Hepatocyte (in vitro differentiated cells): ENCODE measurements around the gene NME4. TPM values are rescaled to one million over a fixed set of nuclear protein-coding genes. Genes with fewer than 3 reads are reported as not detected.

ENCODE experiments used
- DNase-seq: peaks from one replicate; pipeline ENCODE4 v3.0.0-alpha.2; 2016; ENCODE audit warnings: low spot score
- H2AFZ ChIP-seq: fragments of 200-600 bp; sonication (generic); 2 replicates; pipeline ENCODE4 v1.6.0; 2016; ENCODE audit warnings: antibody characterized with exemption, mild to moderate bottlenecking
- H3K27ac ChIP-seq: fragments of 200-600 bp; sonication (generic); 2 replicates; pipeline ENCODE4 v1.5.1; 2016; ENCODE audit warnings: mild to moderate bottlenecking
- H3K27me3 ChIP-seq: fragments of 200-600 bp; sonication (generic); 2 replicates; pipeline ENCODE4 v1.6.1; 2016
- H3K36me3 ChIP-seq: fragments of 200-600 bp; sonication (generic); replicated peaks from 2 replicates; pipeline ENCODE4 v1.5.1; 2016; ENCODE audit warnings: low read depth; ENCODE audit not compliant: insufficient read depth
- H3K4me1 ChIP-seq: fragments of 200-600 bp; sonication (generic); 2 replicates; pipeline ENCODE4 v1.5.1; 2016; ENCODE audit warnings: mild to moderate bottlenecking, moderate library complexity; ENCODE audit not compliant: insufficient read depth
- H3K4me2 ChIP-seq: fragments of 200-600 bp; sonication (generic); 2 replicates; pipeline ENCODE4 v1.6.0; 2016
- H3K4me3 ChIP-seq: fragments of 200-600 bp; sonication (generic); 2 replicates; pipeline ENCODE4 v1.5.1; 2016; ENCODE audit warnings: mild to moderate bottlenecking
- H3K79me2 ChIP-seq: fragments of 200-600 bp; sonication (generic); 2 replicates; pipeline ENCODE4 v1.6.0; 2017; ENCODE audit warnings: mild to moderate bottlenecking
- H3K9me2 ChIP-seq: fragments of 200-600 bp; sonication (generic); replicated peaks from 2 replicates; pipeline ENCODE4 v1.6.0; 2017; ENCODE audit warnings: mild to moderate bottlenecking; ENCODE audit not compliant: insufficient read depth
- H3K9me3 ChIP-seq: fragments of 200-600 bp; sonication (generic); 2 replicates; pipeline ENCODE4 v1.5.1; 2016; ENCODE audit warnings: low read depth, mild to moderate bottlenecking
- H4K20me1 ChIP-seq: fragments of 200-600 bp; sonication (generic); 2 replicates; pipeline ENCODE4 v1.6.0; 2016; ENCODE audit warnings: mild to moderate bottlenecking; ENCODE audit not compliant: insufficient read depth, poor library complexity, severe bottlenecking
- EZH2 ChIP-seq: fragments of 200-600 bp; sonication (generic); IDR thresholded peaks from 2 replicates; pipeline ENCODE4 v1.6.1; 2016; ENCODE audit warnings: antibody characterized with exemption, mild to moderate bottlenecking, borderline replicate concordance
- EZH2phosphoT487 ChIP-seq: fragments of 200-600 bp; sonication (generic); IDR thresholded peaks from one replicate; pipeline ENCODE4 v1.6.1; 2018; ENCODE audit warnings: antibody characterized with exemption, mild to moderate bottlenecking, low read depth, moderate library complexity; ENCODE audit not compliant: unreplicated experiment, severe bottlenecking
- WGBS: methylation state at CpG from one replicate; pipeline ENCODE4 v1.1.6; 2016; ENCODE audit warnings: low lambda C conversion rate; ENCODE audit errors: missing lambda C conversion rate; 5-methylcytosine and 5-hydroxymethylcytosine counted together
- polyA plus RNA-seq: library from polyadenylated mRNA; unstranded; fragments of >200 nt; fragmentation: Nextera tagmentation; extraction: Ambion mirVana; gene quantifications from 2 replicates; pipeline ENCODE4 v1.2.1, GENCODE V29; 2016
- total RNA-seq: library from RNA; depleted of rRNA; stranded (reverse); fragments of >200 nt; gene quantifications from 2 replicates; pipeline ENCODE4 v1.2.3, GENCODE V29; 2014
- TF ChIP-seq, protein P1 (sequence below): fragments of 200-600 bp; sonication (generic); IDR thresholded peaks from 2 replicates; pipeline ENCODE4 v1.5.1; 2016; ENCODE audit warnings: antibody characterized with exemption, mild to moderate bottlenecking; ENCODE audit not compliant: poor library complexity

NME4 gene
- total and polyA plus RNA-seq, 2 experiments from 2014 or later, result 168 to 543 TPM

DNA sequence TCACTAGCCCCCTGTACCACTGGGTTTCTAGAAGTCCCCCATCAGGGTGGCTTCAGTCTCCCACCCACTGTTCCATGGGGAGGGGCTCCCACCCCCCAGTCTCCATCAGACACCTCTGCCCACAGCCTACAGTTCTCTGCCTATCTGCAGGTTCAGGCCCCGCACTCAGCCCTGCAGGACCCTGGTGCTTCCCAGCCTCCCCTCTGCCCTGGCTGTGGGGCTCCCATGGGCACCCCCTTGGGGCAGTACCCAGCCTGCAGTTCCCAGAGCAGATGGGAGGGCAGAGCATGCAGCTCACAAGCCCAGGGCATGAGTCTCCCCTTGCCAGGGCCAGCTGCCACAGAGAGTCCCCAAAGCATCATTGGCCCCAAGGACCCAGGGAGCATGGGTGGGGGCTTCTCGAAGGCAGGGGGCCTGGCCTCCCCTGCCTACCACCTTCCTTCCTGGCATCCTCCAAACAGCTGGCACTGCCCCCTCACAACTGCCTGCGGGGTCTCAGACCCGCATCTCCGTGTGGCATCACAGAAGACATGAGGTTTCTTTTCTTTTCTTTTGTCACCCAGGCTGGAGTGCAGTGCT lies 23.9 kb upstream of the NME4 start:
- Histone ChIP-seq H4K20me1 (no peaks in the 10 kb centered on the region), H3K9me3 (no peaks in the 10 kb centered on the region), H2AFZ (no peak overlapping the region), H3K9me2 (no peaks in the 10 kb centered on the region), H3K4me2 (no peak overlapping the region), H3K4me1 (peaks cover 4% of the 10 kb centered on the region), H3K27ac (no peak overlapping the region), H3K36me3 (no peaks in the 10 kb centered on the region), H3K27me3 (no peaks in the 10 kb centered on the region), H3K4me3 (no peak overlapping the region), H3K79me2 (peaks cover 4% of the 10 kb centered on the region)
- TF ChIP-seq EZH2 (no peak), EZH2phosphoT487 (no peak)
- TF ChIP-seq, protein P1, sequence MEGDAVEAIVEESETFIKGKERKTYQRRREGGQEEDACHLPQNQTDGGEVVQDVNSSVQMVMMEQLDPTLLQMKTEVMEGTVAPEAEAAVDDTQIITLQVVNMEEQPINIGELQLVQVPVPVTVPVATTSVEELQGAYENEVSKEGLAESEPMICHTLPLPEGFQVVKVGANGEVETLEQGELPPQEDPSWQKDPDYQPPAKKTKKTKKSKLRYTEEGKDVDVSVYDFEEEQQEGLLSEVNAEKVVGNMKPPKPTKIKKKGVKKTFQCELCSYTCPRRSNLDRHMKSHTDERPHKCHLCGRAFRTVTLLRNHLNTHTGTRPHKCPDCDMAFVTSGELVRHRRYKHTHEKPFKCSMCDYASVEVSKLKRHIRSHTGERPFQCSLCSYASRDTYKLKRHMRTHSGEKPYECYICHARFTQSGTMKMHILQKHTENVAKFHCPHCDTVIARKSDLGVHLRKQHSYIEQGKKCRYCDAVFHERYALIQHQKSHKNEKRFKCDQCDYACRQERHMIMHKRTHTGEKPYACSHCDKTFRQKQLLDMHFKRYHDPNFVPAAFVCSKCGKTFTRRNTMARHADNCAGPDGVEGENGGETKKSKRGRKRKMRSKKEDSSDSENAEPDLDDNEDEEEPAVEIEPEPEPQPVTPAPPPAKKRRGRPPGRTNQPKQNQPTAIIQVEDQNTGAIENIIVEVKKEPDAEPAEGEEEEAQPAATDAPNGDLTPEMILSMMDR, result no peak
- 98% methylated on average over 5 of the region's 5 CpGs for WGBS
- no peak for DNase-seq

DNA sequence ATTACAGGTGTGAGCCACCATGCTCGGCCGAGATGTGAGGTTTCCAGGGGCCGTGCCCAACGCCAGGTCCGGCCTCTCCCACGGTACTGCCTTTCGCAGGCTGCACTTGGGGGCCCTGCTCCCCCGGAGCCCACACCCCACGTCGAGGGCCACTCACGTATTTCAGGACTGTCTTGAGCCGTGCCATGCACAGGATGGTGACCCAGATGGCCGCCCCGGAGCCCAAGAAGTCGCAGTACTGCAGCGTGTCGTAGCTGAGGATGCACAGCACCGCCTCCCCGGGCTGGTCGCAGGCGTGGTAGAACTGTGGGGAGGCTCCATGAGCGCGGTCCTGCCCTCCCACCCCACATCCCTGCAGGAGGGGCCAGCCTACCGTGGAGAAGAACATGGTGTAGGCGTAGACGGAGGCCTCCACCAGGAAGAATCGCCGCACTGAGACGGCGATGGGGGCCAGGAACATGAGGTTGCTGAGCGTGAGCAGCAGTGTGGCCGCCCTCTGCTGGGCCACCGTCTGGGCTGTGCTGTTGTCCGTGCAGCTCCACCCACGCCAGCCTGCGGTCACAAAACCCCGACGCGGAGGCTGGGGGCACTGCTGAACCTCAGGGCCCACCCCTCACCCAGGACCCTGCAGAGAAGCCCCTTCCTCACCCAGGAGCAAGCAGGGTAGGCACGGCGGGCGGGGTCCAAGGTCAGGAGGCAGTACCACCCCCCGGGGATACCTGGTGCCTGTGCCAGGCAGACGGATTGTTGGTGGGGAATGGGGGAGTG lies 23.0 kb upstream of the NME4 start:
- TF ChIP-seq, protein P1, result no peak
- TF ChIP-seq EZH2phosphoT487, result no peak
- no peak for TF ChIP-seq EZH2
- no peak overlapping the region for H3K4me3 ChIP-seq
- H2AFZ ChIP-seq, result no peak overlapping the region
- no peak overlapping the region for H3K4me2 ChIP-seq
- no peaks in the 10 kb centered on the region for H3K36me3 ChIP-seq
- no peaks in the 10 kb centered on the region for H3K9me3 ChIP-seq
- H3K4me1 ChIP-seq, result peaks cover 4% of the 10 kb centered on the region
- no peaks in the 10 kb centered on the region for H3K27me3 ChIP-seq
- no peaks in the 10 kb centered on the region for H4K20me1 ChIP-seq
- DNase-seq, result no peak
- no peaks in the 10 kb centered on the region for H3K9me2 ChIP-seq
- WGBS, result 98% methylated on average over 43 of the region's 44 CpGs
- H3K27ac ChIP-seq, result no peak overlapping the region
- peaks cover 10% of the 10 kb centered on the region for H3K79me2 ChIP-seq

- WGBS, result 98% methylated on average over 9 of the region's 9 CpGs
Measured at GRCh38 chr16:374616-374926, 22.4 kb upstream of the NME4 start.

More at GRCh38 chr16:374616-374926, 22.4 kb upstream of the NME4 start:
- Histone ChIP-seq H2AFZ (no peak overlapping the region), H3K4me1 (peaks cover 4% of the 10 kb centered on the region), H4K20me1 (no peaks in the 10 kb centered on the region), H3K27ac (no peak overlapping the region), H3K27me3 (no peaks in the 10 kb centered on the region), H3K4me2 (no peak overlapping the region), H3K79me2 (peaks cover 13% of the 10 kb centered on the region), H3K9me2 (no peaks in the 10 kb centered on the region), H3K4me3 (no peak overlapping the region), H3K36me3 (no peaks in the 10 kb centered on the region), H3K9me3 (no peaks in the 10 kb centered on the region)
- DNase-seq, result no peak
- TF ChIP-seq, protein P1, result no peak
- no peak for TF ChIP-seq EZH2
